B cell (primary cell): ENCODE measurements around the gene PKIB. TPM values are rescaled to one million over a fixed set of nuclear protein-coding genes. Genes with fewer than 3 reads are reported as not detected.

ENCODE experiments used
- ATAC-seq: fragments of 200-7000 bp; cut with Tn5 transposase; one replicate; pipeline ENCODE4 v1.10.0; 2021; ENCODE audit warnings: low read depth, mild to moderate bottlenecking, moderate number of reproducible peaks, moderate library complexity
- CTCF ChIA-PET: fragments of 350-600 bp; sonication (Branson Sonifier 250); formaldehyde crosslinking; loops from one replicate; lab custom pipeline; 2021; ENCODE audit warnings: antibody characterized with exemption, inconsistent platforms; lab: Charles Lee
- POLR2A ChIA-PET: fragments of 350-600 bp; sonication (Branson Sonifier 250); formaldehyde crosslinking; loops from one replicate; lab custom pipeline; 2021; ENCODE audit warnings: antibody characterized with exemption; lab: Charles Lee
- DNase-seq: peaks from one replicate; pipeline ENCODE4 v3.0.0; 2013
- H2AFZ ChIP-seq: 2 replicates; pipeline ENCODE4 v1.6.1; 2012; ENCODE audit warnings: mild to moderate bottlenecking, low read depth, low read length; ENCODE audit not compliant: insufficient read depth, poor library complexity, severe bottlenecking
- H3K27ac ChIP-seq, 2 donors: 1 replicate in 1 of 2; 2 replicates in 1 of 2; pipeline ENCODE4 v1.5.1; 2012 to 2013; ENCODE audit warnings: low read length in 2 of 2, mild to moderate bottlenecking in 2 of 2, moderate library complexity in 1 of 2
- H3K27me3 ChIP-seq, 4 experiments: fragments of 200-600 bp in 1 of 4; sonication (generic) in 1 of 4; replicated peaks in 1 of 4; 1 replicate in 2 of 4; 2 replicates in 2 of 4; pipeline versions ENCODE4 v1.6.1 to v1.7.0; 2013 to 2016; ENCODE audit warnings: low read length in 3 of 4, mild to moderate bottlenecking in 2 of 4, mixed read lengths in 1 of 4, moderate library complexity in 1 of 4; ENCODE audit not compliant: insufficient read depth in 4 of 4, control insufficient read depth in 3 of 4; ENCODE audit errors: control extremely low read depth in 1 of 4
- H3K36me3 ChIP-seq, 2 experiments: replicated peaks in 1 of 2; 1 replicate in 1 of 2; 2 replicates in 1 of 2; pipeline versions ENCODE4 v1.6.1 to v1.7.1; 2013; ENCODE audit warnings: low read length in 1 of 2; ENCODE audit not compliant: insufficient read depth in 2 of 2, control insufficient read depth in 1 of 2; ENCODE audit errors: control extremely low read depth in 1 of 2, extremely low read depth in 1 of 2
- H3K4me1 ChIP-seq, 2 donors: fragments of 200-600 bp in 1 of 2; sonication (generic) in 1 of 2; 1 replicate in 1 of 2; 2 replicates in 1 of 2; pipeline versions ENCODE4 v1.5.1 to v1.6.1; 2013 to 2017; ENCODE audit warnings: low read length in 2 of 2; ENCODE audit not compliant: control insufficient read depth in 2 of 2, insufficient read depth in 2 of 2
- H3K4me2 ChIP-seq: replicated peaks from 2 replicates; pipeline ENCODE3; 2012; ENCODE audit warnings: mild to moderate bottlenecking, low read depth, low read length; ENCODE audit not compliant: poor library complexity, severe bottlenecking
- H3K4me3 ChIP-seq, 5 experiments: fragments of 200-600 bp in 1 of 5; sonication (generic) in 1 of 5; 1 replicate in 3 of 5; 2 replicates in 2 of 5; pipeline versions ENCODE4 v1.5.1 to v1.7.0; 2011 to 2016; ENCODE audit warnings: low read length in 4 of 5, mild to moderate bottlenecking in 4 of 5, low read depth in 2 of 5, control low read depth in 1 of 5, moderate library complexity in 1 of 5; ENCODE audit not compliant: insufficient read depth in 1 of 5; ENCODE audit errors: control extremely low read depth in 1 of 5, extremely low read depth in 1 of 5
- H3K79me2 ChIP-seq: fragments of 200-600 bp; sonication (generic); one replicate; pipeline ENCODE4 v1.6.0; 2016; ENCODE audit warnings: low read length; ENCODE audit not compliant: control insufficient read depth, insufficient read depth
- H3K9ac ChIP-seq: fragments of 200-600 bp; sonication (generic); 2 replicates; pipeline ENCODE4 v1.6.1; 2017; ENCODE audit warnings: mild to moderate bottlenecking, low read length, moderate library complexity
- H3K9me3 ChIP-seq, 3 donors: one replicate each; pipeline versions ENCODE4 v1.6.1 to v1.7.1; 2013; ENCODE audit warnings: low read length in 2 of 3; ENCODE audit not compliant: control insufficient read depth in 2 of 3, insufficient read depth in 1 of 3; ENCODE audit errors: control extremely low read depth in 1 of 3
- H4K20me1 ChIP-seq: 2 replicates; pipeline ENCODE4 v1.6.0; 2012; ENCODE audit warnings: mild to moderate bottlenecking, low read length; ENCODE audit not compliant: insufficient read depth, control insufficient read depth, poor library complexity, severe bottlenecking
- H3K27ac Mint-ChIP-seq: one replicate; pipeline ENCODE4 v1.8.0; 2021; ENCODE audit warnings: mixed read lengths
- H3K27me3 Mint-ChIP-seq: one replicate; pipeline ENCODE4 v1.8.0; 2021; ENCODE audit warnings: mixed read lengths
- H3K4me1 Mint-ChIP-seq: one replicate; pipeline ENCODE4 v1.8.0; 2021; ENCODE audit warnings: mixed read lengths
- H3K4me3 Mint-ChIP-seq: one replicate; pipeline ENCODE4 v1.8.0; 2021; ENCODE audit warnings: mixed read lengths
- H3K9me3 Mint-ChIP-seq: one replicate; pipeline ENCODE4 v1.8.0; 2022; ENCODE audit warnings: mixed read lengths; ENCODE audit not compliant: insufficient read depth
- CTCF ChIP-seq: fragments of 200-600 bp; IDR thresholded peaks from one replicate; pipeline ENCODE4 v1.8.0; 2022; ENCODE audit warnings: antibody characterized with exemption, mild to moderate bottlenecking
- EZH2 ChIP-seq: IDR thresholded peaks from 2 replicates; pipeline ENCODE4 v1.6.1; 2012; ENCODE audit warnings: borderline replicate concordance, low read depth, mild to moderate bottlenecking, moderate library complexity, low read length; ENCODE audit not compliant: insufficient read depth, poor library complexity, severe bottlenecking
- WGBS: methylation state at CpG from one replicate; pipeline ENCODE4 v1.1.5; 2013; ENCODE audit warnings: missing lambda C conversion rate; ENCODE audit not compliant: insufficient coverage; 5-methylcytosine and 5-hydroxymethylcytosine counted together
- intact Hi-C: fragments of 100-400 bp; cut with micrococcal nuclease; formaldehyde crosslinking; loops from one replicate; pipeline ENCODE4 v1.10.0; 2022
- polyA plus RNA-seq: library from polyadenylated mRNA; depleted of rRNA; stranded (reverse); fragments of >200 nt; gene quantifications from 2 replicates; pipeline ENCODE4 v1.2.3, GENCODE V29; 2012
- total RNA-seq, 2 donors: library from RNA; stranded (reverse); fragments of 120-200 nt in 1 of 2; gene quantifications; 1 replicate in 1 of 2; 2 replicates in 1 of 2; pipeline versions ENCODE4 v1.2.3 to v1.2.4, GENCODE V29; 2013 to 2022

Gene PKIB
- total and polyA plus RNA-seq, 2 donors (not counting 1 experiment from before 2014, with no cell fraction given), result 0.27 to 1.2 TPM

GRCh38 chr6:122713138-122713537 lies 102.9 kb downstream of the PKIB start:
- no peak overlapping the region for H3K4me3 ChIP-seq
- Mint-ChIP-seq H3K9me3 (no peaks in the 10 kb centered on the region), H3K4me1 (peaks cover 4% of the 10 kb centered on the region), H3K27me3 (peaks cover 2% of the 10 kb centered on the region), H3K27ac (no peak overlapping the region), H3K4me3 (no peak overlapping the region)
- ChIA-PET CTCF (no interaction called here), POLR2A (no interaction called here)
- WGBS, result 82% methylated on average over 2 of the region's 3 CpGs
- H3K4me2 ChIP-seq, result no peak overlapping the region
- peaks cover 0 to 6% of the 10 kb centered on the region in 2 donors for H3K4me1 ChIP-seq
- DNase-seq (no peak), ATAC-seq (no peak)
- intact Hi-C loops, result no loop called here
- no peak overlapping the region for H3K27ac ChIP-seq
- no peaks in the 10 kb centered on the region for H4K20me1 ChIP-seq
- no peaks in the 10 kb centered on the region for H3K79me2 ChIP-seq
- H2AFZ ChIP-seq, result no peak overlapping the region
- no peak overlapping the region for H3K9ac ChIP-seq
- no peaks in the 10 kb centered on the region for H3K36me3 ChIP-seq
- no peak for TF ChIP-seq CTCF
- TF ChIP-seq EZH2, result no peak
- no peaks in the 10 kb centered on the region for H3K9me3 ChIP-seq
- no peaks in the 10 kb centered on the region for H3K27me3 ChIP-seq

GRCh38 chr6:122714059-122714458 lies 103.9 kb downstream of the PKIB start:
- peaks cover 4% of the 10 kb centered on the region for H3K27me3 Mint-ChIP-seq
- H3K4me1 ChIP-seq, result peaks cover 0 to 6% of the 10 kb centered on the region in 2 donors
- no peak overlapping the region for H3K4me3 ChIP-seq
- DNase-seq (no peak), ATAC-seq (no peak)
- no peak overlapping the region for H3K9ac ChIP-seq
- TF ChIP-seq EZH2 (no peak), CTCF (no peak)
- H3K4me3 Mint-ChIP-seq, result no peak overlapping the region
- H3K27me3 ChIP-seq, result no peaks in the 10 kb centered on the region
- H3K9me3 ChIP-seq, result no peaks in the 10 kb centered on the region
- no peak overlapping the region for H3K27ac Mint-ChIP-seq
- H3K9me3 Mint-ChIP-seq, result no peaks in the 10 kb centered on the region
- ChIA-PET POLR2A (no interaction called here), CTCF (no interaction called here)
- H3K4me1 Mint-ChIP-seq, result peaks cover 4% of the 10 kb centered on the region
- H3K4me2 ChIP-seq, result no peak overlapping the region
- no peak overlapping the region for H2AFZ ChIP-seq
- no peaks in the 10 kb centered on the region for H4K20me1 ChIP-seq
- intact Hi-C loops, result no loop called here
- 97% methylated on average over 3 of the region's 5 CpGs for WGBS
- H3K36me3 ChIP-seq, result no peaks in the 10 kb centered on the region
- H3K79me2 ChIP-seq, result no peaks in the 10 kb centered on the region
- no peak overlapping the region for H3K27ac ChIP-seq
